ENCODE data around the gene CEP85.

CEP85 gene

GRCh38 chr1:26233903-26234643, at the start of gene CEP85:
Gene CEP85, plus strand, starts transcription at chr1:26234200. Its CDS starts 5,584 bp downstream, at chr1:26239784.
- peak within 1 kb of the TSS; percentile 82 for H3K4me3 ChIP-seq (ENCODE audit: low read depth, low read length)
- peak; percentile 71 for TF ChIP-seq CTCF (IDR thresholded peaks at IDR 0.05; ENCODE audit: control insufficient read depth, extremely low read depth, insufficient read depth)
- DNase-seq (ENCODE audit: low read depth): peak; percentile 80

- no peak for DNase-seq (ENCODE audit: low read depth)
- TF ChIP-seq CTCF (IDR thresholded peaks at IDR 0.05; ENCODE audit: control insufficient read depth, extremely low read depth, insufficient read depth): no peak
These were observed 49.1 kb upstream of the CEP85 start for GRCh38 chr1:26184883-26185282.

GRCh38 chr1:26187882-26188281, 46.1 kb upstream of the CEP85 start:
- no peak for TF ChIP-seq CTCF (IDR thresholded peaks at IDR 0.05; ENCODE audit: control insufficient read depth, extremely low read depth, insufficient read depth)
- H3K4me3 ChIP-seq (ENCODE audit: low read depth, low read length): no peak overlapping the region
- DNase-seq (ENCODE audit: low read depth): no peak

More at GRCh38 chr1:26184883-26185282, 49.1 kb upstream of the CEP85 start:
- no peak overlapping the region for H3K4me3 ChIP-seq (ENCODE audit: low read depth, low read length)

- H3K4me3 ChIP-seq (ENCODE audit: low read depth, low read length): no peak overlapping the region
- no peak for TF ChIP-seq CTCF (IDR thresholded peaks at IDR 0.05; ENCODE audit: control insufficient read depth, extremely low read depth, insufficient read depth)
- DNase-seq (ENCODE audit: low read depth): no peak
These were observed 45.5 kb upstream of the CEP85 start for GRCh38 chr1:26188477-26188876.

- no peak for TF ChIP-seq CTCF (IDR thresholded peaks at IDR 0.05; ENCODE audit: control insufficient read depth, extremely low read depth, insufficient read depth)
- no peak for DNase-seq (ENCODE audit: low read depth)
- H3K4me3 ChIP-seq (ENCODE audit: low read depth, low read length): no peak overlapping the region
These were observed 44.7 kb upstream of the CEP85 start for GRCh38 chr1:26189331-26189730.

- DNase-seq (ENCODE audit: low read depth): no peak
- TF ChIP-seq CTCF (IDR thresholded peaks at IDR 0.05; ENCODE audit: control insufficient read depth, extremely low read depth, insufficient read depth): no peak
- no peak overlapping the region for H3K4me3 ChIP-seq (ENCODE audit: low read depth, low read length)
These were observed 44.2 kb upstream of the CEP85 start for GRCh38 chr1:26189751-26190275.

Data from LNCaP clone FGC (cell line).